GM12878 (cell line): ENCODE measurements around the gene MANF. TPM values are rescaled to one million over a fixed set of nuclear protein-coding genes. Genes with fewer than 3 reads are reported as not detected.

Experiments
- ATAC-seq: fragments of 200-7000 bp; cut with Tn5 transposase; 3 replicates; pipeline ENCODE4 v1.9.1; 2020; ENCODE audit warnings: mild to moderate bottlenecking, moderate library complexity
- BruUV-seq: library from RNA; stranded (reverse); fragments of 400-500 nt; replicated peaks from 2 replicates; lab custom pipeline; 2021; lab: Mats Ljungman, UMichigan
- CTCF ChIA-PET: fragments of 300-600 bp; sonication (Branson Sonifier 250); formaldehyde crosslinking; extraction: SDS; loops from one replicate; lab custom pipeline; 2021; ENCODE audit warnings: inconsistent platforms; lab: Yijun Ruan, JAX
- POLR2A ChIA-PET: fragments of 350-600 bp; formaldehyde crosslinking; extraction: SDS; loops from one replicate; lab custom pipeline; 2021; ENCODE audit warnings: inconsistent platforms; lab: Charles Lee
- RAD21 ChIA-PET: fragments of 300-600 bp; sonication (Branson Sonifier 250); formaldehyde crosslinking; loops from one replicate; lab custom pipeline; 2023; ENCODE audit warnings: antibody characterized with exemption; ENCODE audit not compliant: unreplicated experiment; lab: Charles Lee
- SMC1A ChIA-PET: fragments of 300-600 bp; sonication (Branson Sonifier 250); formaldehyde crosslinking; loops from one replicate; lab custom pipeline; 2023; ENCODE audit not compliant: unreplicated experiment, uncharacterized antibody; lab: Charles Lee
- DNase-seq: peaks from one replicate; pipeline ENCODE4 v3.0.0-alpha.2; 2011; ENCODE audit warnings: low read depth, low spot score
- FAIRE-seq: peaks from 3 replicates; lab custom pipeline; 2011; peaks lifted over from hg19 to GRCh38; lab: Jason Lieb, UNC
- H2AFZ ChIP-seq: 2 replicates; pipeline ENCODE4 v1.6.0; 2011; ENCODE audit warnings: low read depth, low read length, control low read depth; ENCODE audit not compliant: control insufficient read depth
- H3K27ac ChIP-seq: 2 replicates; pipeline ENCODE4 v1.5.1; 2011; ENCODE audit warnings: control low read depth; ENCODE audit not compliant: control insufficient read depth, insufficient read depth
- H3K27me3 ChIP-seq, 2 experiments: replicated peaks in 1 of 2; 2 replicates each; pipeline versions ENCODE4 v1.6.0 to v1.6.1; 2011; ENCODE audit warnings: low read length in 1 of 2; ENCODE audit not compliant: control insufficient read depth in 2 of 2, insufficient read depth in 2 of 2
- H3K36me3 ChIP-seq, 2 experiments: 2 replicates each; pipeline ENCODE4 v1.5.1; 2011; ENCODE audit warnings: low read length in 1 of 2; ENCODE audit not compliant: control insufficient read depth in 2 of 2, insufficient read depth in 2 of 2
- H3K4me1 ChIP-seq: 2 replicates; pipeline ENCODE4 v1.6.1; 2011; ENCODE audit warnings: mild to moderate bottlenecking, low read length, moderate library complexity, mixed read lengths; ENCODE audit not compliant: control insufficient read depth, insufficient read depth
- H3K4me2 ChIP-seq: 2 replicates; pipeline ENCODE4 v1.6.0; 2011; ENCODE audit warnings: control low read depth; ENCODE audit not compliant: control insufficient read depth, insufficient read depth
- H3K4me3 ChIP-seq: fragments of 200-600 bp; sonication (generic); 2 replicates; pipeline ENCODE4 v1.5.1; 2016
- H3K79me2 ChIP-seq: 2 replicates; pipeline ENCODE4 v1.6.0; 2011; ENCODE audit warnings: low read length; ENCODE audit not compliant: control insufficient read depth, insufficient read depth
- H3K9ac ChIP-seq: 2 replicates; pipeline ENCODE4 v1.8.0; 2011; ENCODE audit warnings: low read length, control low read depth, mixed read lengths; ENCODE audit not compliant: control insufficient read depth, insufficient read depth
- H3K9me3 ChIP-seq: replicated peaks from 3 replicates; pipeline ENCODE4 v1.5.1; 2011; ENCODE audit warnings: mild to moderate bottlenecking, low read length; ENCODE audit not compliant: control insufficient read depth, insufficient read depth
- H4K20me1 ChIP-seq: 2 replicates; pipeline ENCODE4 v1.6.0; 2011; ENCODE audit not compliant: control insufficient read depth, insufficient read depth
- DPF2 ChIP-seq: fragments of 450-650 bp; IDR thresholded peaks from 2 replicates; pipeline ENCODE4 v1.6.1; 2017; ENCODE audit warnings: mild to moderate bottlenecking
- EP300 ChIP-seq, 2 experiments: fragments of 150-350 bp in 1 of 2; IDR thresholded peaks; 2 replicates each; pipeline ENCODE4 v1.6.1; 2011 to 2012; ENCODE audit warnings: low read depth in 2 of 2, low read length in 2 of 2, borderline replicate concordance in 1 of 2, improper control_type of control experiment in 1 of 2, inconsistent platforms in 1 of 2; ENCODE audit not compliant: control insufficient read depth in 1 of 2
- EZH2 ChIP-seq: IDR thresholded peaks from 2 replicates; pipeline ENCODE4 v1.6.1; 2012; ENCODE audit warnings: low read depth, mild to moderate bottlenecking, control low read depth, inconsistent platforms, low read length, borderline replicate concordance; ENCODE audit not compliant: control insufficient read depth
- NRF1 ChIP-seq: conservative IDR thresholded peaks from 2 replicates; pipeline ENCODE4 v1.6.1; 2011; ENCODE audit warnings: mild to moderate bottlenecking, low read depth, low read length, improper control_type of control experiment
- PKNOX1 ChIP-seq: fragments of 450-650 bp; IDR thresholded peaks from 2 replicates; pipeline ENCODE4 v1.6.1; 2016; ENCODE audit warnings: mild to moderate bottlenecking
- POLR2AphosphoS5 ChIP-seq: IDR thresholded peaks from 2 replicates; pipeline ENCODE4 v1.6.1; 2011; ENCODE audit warnings: mild to moderate bottlenecking, low read length, inconsistent platforms
- RAD51 ChIP-seq: fragments of 450-650 bp; IDR thresholded peaks from 2 replicates; pipeline ENCODE4 v1.6.1; 2016; ENCODE audit warnings: moderate library complexity, mild to moderate bottlenecking, inconsistent platforms
- RBBP5 ChIP-seq: fragments of 200-600 bp; sonication (generic); conservative IDR thresholded peaks from 2 replicates; pipeline ENCODE4 v1.6.1; 2016
- ZSCAN29 ChIP-seq: fragments of 450-650 bp; IDR thresholded peaks from 2 replicates; pipeline ENCODE4 v1.6.1; 2017; ENCODE audit warnings: mild to moderate bottlenecking, moderate library complexity
- WGBS: methylation state at CpG from one replicate; pipeline ENCODE4 v1.1.6; 2016; ENCODE audit warnings: low lambda C conversion rate; ENCODE audit not compliant: insufficient replicate concordance, insufficient coverage; ENCODE audit errors: missing lambda C conversion rate; 5-methylcytosine and 5-hydroxymethylcytosine counted together
- in situ Hi-C: fragments of 300-500 bp; cut with MboI; formaldehyde crosslinking; loops from 9 replicates; pipeline ENCODE4 v1.14.3; 2018; ENCODE audit warnings: mixed read lengths
- intact Hi-C: fragments of 100-400 bp; cut with micrococcal nuclease; formaldehyde crosslinking; loops from one replicate; pipeline ENCODE4 v1.14.2; 2022; ENCODE audit not compliant: unreplicated experiment
- polyA plus RNA-seq, 11 experiments: library from polyadenylated mRNA; depleted of rRNA in 4 of 11; unstranded in 6 of 11; stranded (reverse) in 5 of 11; fragments of >200 nt; fragmentation: Nextera tagmentation in 4 of 11; fragmentation: Illumina TruSeq in 1 of 11; extraction: Ambion mirVana in 4 of 11; extraction: Trizol in 1 of 11; gene quantifications; 1 replicate in 1 of 11; 2 replicates in 10 of 11; pipeline versions ENCODE4 v1.2.1 to v1.2.3, GENCODE V29; 2011 to 2016; ENCODE audit warnings: inconsistent platforms in 2 of 11, missing spikeins in 2 of 11, low read depth in 1 of 11
- total RNA-seq, 4 experiments: library from RNA; depleted of rRNA in 3 of 4; stranded (reverse); fragments of >200 nt in 3 of 4; fragmentation: Illumina TruSeq in 1 of 4; extraction: Trizol in 1 of 4; gene quantifications; 2 replicates each; pipeline versions ENCODE4 v1.2.1 to v1.2.3, GENCODE V29; 2013 to 2021

Gene MANF
- total and polyA plus RNA-seq, 10 of the 15 experiments (the other 5 are each of a cell fraction or from before 2014, with no cell fraction given): 22.0 to 120 (median 82.9) TPM

GRCh38 chr3:51401735-51402134 is 16.6 kb downstream of the MANF start:
- Histone ChIP-seq H3K4me2 (no peak overlapping the region), H3K36me3 (peaks cover 16 to 42% of the 10 kb centered on the region in 2 experiments), H3K9me3 (no peaks in the 10 kb centered on the region), H3K4me3 (no peak overlapping the region), H2AFZ (no peak overlapping the region), H4K20me1 (no peaks in the 10 kb centered on the region), H3K27ac (no peak overlapping the region), H3K9ac (no peak overlapping the region), H3K4me1 (no peaks in the 10 kb centered on the region), H3K79me2 (no peaks in the 10 kb centered on the region), H3K27me3 (no peaks in the 10 kb centered on the region)
- ATAC-seq (no peak), FAIRE-seq (no peak), DNase-seq (no peak)
- BruUV-seq: no TSS peak
- intact Hi-C loops: no loop called here
- WGBS: 94% methylated on average over 4 of the region's 4 CpGs
- ChIA-PET POLR2A (no interaction called here), SMC1A (no interaction called here), CTCF (interaction anchor here (0.6 to 0.9 kb wide), 2 partner anchors 53 to 98 kb away, joined by 3 to 6 read pairs; partner anchors contain the start of gene DCAF1), RAD21 (no interaction called here)
- in situ Hi-C loops: no loop called here
- no peak for TF ChIP-seq NRF1
- TF ChIP-seq DPF2: no peak
- TF ChIP-seq EP300 (IDR thresholded peaks at IDR 0.05; ENCODE audit: borderline replicate concordance in 1 of 2, control insufficient read depth in 1 of 2, low read depth in 2 of 2, low read length in 2 of 2): no peak
- TF ChIP-seq RBBP5: no peak
- TF ChIP-seq RAD51: no peak
- no peak for TF ChIP-seq EZH2
- TF ChIP-seq ZSCAN29: no peak
- TF ChIP-seq PKNOX1: no peak
- TF ChIP-seq POLR2AphosphoS5: no peak
